B cell (primary cell): Measurements from ENCODE around the gene SH3RF1. TPM values are rescaled to one million over a fixed set of nuclear protein-coding genes. Genes with fewer than 3 reads are reported as not detected.

Experiments used
- ATAC-seq: fragments of 200-7000 bp; cut with Tn5 transposase; one replicate; pipeline ENCODE4 v1.10.0; 2021; ENCODE audit warnings: low read depth, mild to moderate bottlenecking, moderate number of reproducible peaks, moderate library complexity
- CTCF ChIA-PET: fragments of 350-600 bp; sonication (Branson Sonifier 250); formaldehyde crosslinking; loops from one replicate; lab custom pipeline; 2021; ENCODE audit warnings: antibody characterized with exemption, inconsistent platforms; lab: Charles Lee
- POLR2A ChIA-PET: fragments of 350-600 bp; sonication (Branson Sonifier 250); formaldehyde crosslinking; loops from one replicate; lab custom pipeline; 2021; ENCODE audit warnings: antibody characterized with exemption; lab: Charles Lee
- DNase-seq: peaks from one replicate; pipeline ENCODE4 v3.0.0; 2013
- H2AFZ ChIP-seq: 2 replicates; pipeline ENCODE4 v1.6.1; 2012; ENCODE audit warnings: mild to moderate bottlenecking, low read depth, low read length; ENCODE audit not compliant: insufficient read depth, poor library complexity, severe bottlenecking
- H3K27ac ChIP-seq, 2 donors: 1 replicate in 1 of 2; 2 replicates in 1 of 2; pipeline ENCODE4 v1.5.1; 2012 to 2013; ENCODE audit warnings: low read length in 2 of 2, mild to moderate bottlenecking in 2 of 2, moderate library complexity in 1 of 2
- H3K27me3 ChIP-seq, 4 experiments: fragments of 200-600 bp in 1 of 4; sonication (generic) in 1 of 4; replicated peaks in 1 of 4; 1 replicate in 2 of 4; 2 replicates in 2 of 4; pipeline versions ENCODE4 v1.6.1 to v1.7.0; 2013 to 2016; ENCODE audit warnings: low read length in 3 of 4, mild to moderate bottlenecking in 2 of 4, mixed read lengths in 1 of 4, moderate library complexity in 1 of 4; ENCODE audit not compliant: insufficient read depth in 4 of 4, control insufficient read depth in 3 of 4; ENCODE audit errors: control extremely low read depth in 1 of 4
- H3K36me3 ChIP-seq, 2 experiments: replicated peaks in 1 of 2; 1 replicate in 1 of 2; 2 replicates in 1 of 2; pipeline versions ENCODE4 v1.6.1 to v1.7.1; 2013; ENCODE audit warnings: low read length in 1 of 2; ENCODE audit not compliant: insufficient read depth in 2 of 2, control insufficient read depth in 1 of 2; ENCODE audit errors: control extremely low read depth in 1 of 2, extremely low read depth in 1 of 2
- H3K4me1 ChIP-seq, 2 donors: fragments of 200-600 bp in 1 of 2; sonication (generic) in 1 of 2; 1 replicate in 1 of 2; 2 replicates in 1 of 2; pipeline versions ENCODE4 v1.5.1 to v1.6.1; 2013 to 2017; ENCODE audit warnings: low read length in 2 of 2; ENCODE audit not compliant: control insufficient read depth in 2 of 2, insufficient read depth in 2 of 2
- H3K4me2 ChIP-seq: replicated peaks from 2 replicates; pipeline ENCODE3; 2012; ENCODE audit warnings: mild to moderate bottlenecking, low read depth, low read length; ENCODE audit not compliant: poor library complexity, severe bottlenecking
- H3K4me3 ChIP-seq, 5 experiments: fragments of 200-600 bp in 1 of 5; sonication (generic) in 1 of 5; 1 replicate in 3 of 5; 2 replicates in 2 of 5; pipeline versions ENCODE4 v1.5.1 to v1.7.0; 2011 to 2016; ENCODE audit warnings: low read length in 4 of 5, mild to moderate bottlenecking in 4 of 5, low read depth in 2 of 5, control low read depth in 1 of 5, moderate library complexity in 1 of 5; ENCODE audit not compliant: insufficient read depth in 1 of 5; ENCODE audit errors: control extremely low read depth in 1 of 5, extremely low read depth in 1 of 5
- H3K79me2 ChIP-seq: fragments of 200-600 bp; sonication (generic); one replicate; pipeline ENCODE4 v1.6.0; 2016; ENCODE audit warnings: low read length; ENCODE audit not compliant: control insufficient read depth, insufficient read depth
- H3K9ac ChIP-seq: fragments of 200-600 bp; sonication (generic); 2 replicates; pipeline ENCODE4 v1.6.1; 2017; ENCODE audit warnings: mild to moderate bottlenecking, low read length, moderate library complexity
- H3K9me3 ChIP-seq, 3 donors: one replicate each; pipeline versions ENCODE4 v1.6.1 to v1.7.1; 2013; ENCODE audit warnings: low read length in 2 of 3; ENCODE audit not compliant: control insufficient read depth in 2 of 3, insufficient read depth in 1 of 3; ENCODE audit errors: control extremely low read depth in 1 of 3
- H4K20me1 ChIP-seq: 2 replicates; pipeline ENCODE4 v1.6.0; 2012; ENCODE audit warnings: mild to moderate bottlenecking, low read length; ENCODE audit not compliant: insufficient read depth, control insufficient read depth, poor library complexity, severe bottlenecking
- H3K27ac Mint-ChIP-seq: one replicate; pipeline ENCODE4 v1.8.0; 2021; ENCODE audit warnings: mixed read lengths
- H3K27me3 Mint-ChIP-seq: one replicate; pipeline ENCODE4 v1.8.0; 2021; ENCODE audit warnings: mixed read lengths
- H3K4me1 Mint-ChIP-seq: one replicate; pipeline ENCODE4 v1.8.0; 2021; ENCODE audit warnings: mixed read lengths
- H3K4me3 Mint-ChIP-seq: one replicate; pipeline ENCODE4 v1.8.0; 2021; ENCODE audit warnings: mixed read lengths
- H3K9me3 Mint-ChIP-seq: one replicate; pipeline ENCODE4 v1.8.0; 2022; ENCODE audit warnings: mixed read lengths; ENCODE audit not compliant: insufficient read depth
- EZH2 ChIP-seq: IDR thresholded peaks from 2 replicates; pipeline ENCODE4 v1.6.1; 2012; ENCODE audit warnings: borderline replicate concordance, low read depth, mild to moderate bottlenecking, moderate library complexity, low read length; ENCODE audit not compliant: insufficient read depth, poor library complexity, severe bottlenecking
- WGBS: methylation state at CpG from one replicate; pipeline ENCODE4 v1.1.5; 2013; ENCODE audit warnings: missing lambda C conversion rate; ENCODE audit not compliant: insufficient coverage; 5-methylcytosine and 5-hydroxymethylcytosine counted together
- intact Hi-C: fragments of 100-400 bp; cut with micrococcal nuclease; formaldehyde crosslinking; loops from one replicate; pipeline ENCODE4 v1.10.0; 2022
- polyA plus RNA-seq: library from polyadenylated mRNA; depleted of rRNA; stranded (reverse); fragments of >200 nt; gene quantifications from 2 replicates; pipeline ENCODE4 v1.2.3, GENCODE V29; 2012
- total RNA-seq, 2 donors: library from RNA; stranded (reverse); fragments of 120-200 nt in 1 of 2; gene quantifications; 1 replicate in 1 of 2; 2 replicates in 1 of 2; pipeline versions ENCODE4 v1.2.3 to v1.2.4, GENCODE V29; 2013 to 2022
- TF ChIP-seq, protein P1 (sequence below): fragments of 200-600 bp; IDR thresholded peaks from one replicate; pipeline ENCODE4 v1.8.0; 2022; ENCODE audit warnings: antibody characterized with exemption, mild to moderate bottlenecking

Gene SH3RF1
- total and polyA plus RNA-seq, 2 donors (not counting 1 experiment from before 2014, with no cell fraction given) = 2.0 to 5.4 TPM

DNA sequence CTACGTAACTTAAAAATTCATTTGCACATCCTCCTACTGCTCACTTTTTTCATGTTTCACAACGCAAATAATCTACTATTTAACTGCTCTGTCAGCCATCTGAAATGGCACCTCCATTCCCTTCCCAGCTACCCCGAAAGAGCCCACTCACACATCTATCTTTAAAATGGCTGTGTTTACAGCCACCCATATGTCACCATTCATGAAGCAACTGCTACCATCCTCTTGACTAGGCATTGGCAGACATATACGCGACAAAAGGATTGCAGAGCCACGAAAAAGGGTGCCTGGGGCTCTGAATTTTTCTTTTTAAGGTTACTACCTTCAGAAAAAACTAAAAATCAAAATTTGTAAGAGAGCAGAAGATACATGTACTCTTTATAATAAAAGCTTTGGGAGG lies 11.5 kb downstream of the SH3RF1 start:
- Histone ChIP-seq H4K20me1 (no peaks in the 10 kb centered on the region), H3K27me3 (no peaks in the 10 kb centered on the region), H3K9ac (no peak overlapping the region), H3K4me3 (no peak overlapping the region), H3K79me2 (peaks cover 8% of the 10 kb centered on the region), H3K36me3 (no peaks in the 10 kb centered on the region), H3K4me1 (no peaks in the 10 kb centered on the region), H2AFZ (no peak overlapping the region), H3K27ac (no peak overlapping the region), H3K9me3 (no peaks in the 10 kb centered on the region), H3K4me2 (no peak overlapping the region)
- H3K4me1 Mint-ChIP-seq = no peaks in the 10 kb centered on the region
- ATAC-seq (no peak), DNase-seq (no peak)
- no peaks in the 10 kb centered on the region for H3K27me3 Mint-ChIP-seq
- H3K27ac Mint-ChIP-seq = no peak overlapping the region
- CTCF ChIA-PET = no interaction called here
- no peak for TF ChIP-seq EZH2
- TF ChIP-seq, protein P1, sequence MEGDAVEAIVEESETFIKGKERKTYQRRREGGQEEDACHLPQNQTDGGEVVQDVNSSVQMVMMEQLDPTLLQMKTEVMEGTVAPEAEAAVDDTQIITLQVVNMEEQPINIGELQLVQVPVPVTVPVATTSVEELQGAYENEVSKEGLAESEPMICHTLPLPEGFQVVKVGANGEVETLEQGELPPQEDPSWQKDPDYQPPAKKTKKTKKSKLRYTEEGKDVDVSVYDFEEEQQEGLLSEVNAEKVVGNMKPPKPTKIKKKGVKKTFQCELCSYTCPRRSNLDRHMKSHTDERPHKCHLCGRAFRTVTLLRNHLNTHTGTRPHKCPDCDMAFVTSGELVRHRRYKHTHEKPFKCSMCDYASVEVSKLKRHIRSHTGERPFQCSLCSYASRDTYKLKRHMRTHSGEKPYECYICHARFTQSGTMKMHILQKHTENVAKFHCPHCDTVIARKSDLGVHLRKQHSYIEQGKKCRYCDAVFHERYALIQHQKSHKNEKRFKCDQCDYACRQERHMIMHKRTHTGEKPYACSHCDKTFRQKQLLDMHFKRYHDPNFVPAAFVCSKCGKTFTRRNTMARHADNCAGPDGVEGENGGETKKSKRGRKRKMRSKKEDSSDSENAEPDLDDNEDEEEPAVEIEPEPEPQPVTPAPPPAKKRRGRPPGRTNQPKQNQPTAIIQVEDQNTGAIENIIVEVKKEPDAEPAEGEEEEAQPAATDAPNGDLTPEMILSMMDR = no peak
- intact Hi-C loops = no loop called here
- H3K4me3 Mint-ChIP-seq = no peak overlapping the region
- POLR2A ChIA-PET = no interaction called here
- H3K9me3 Mint-ChIP-seq = no peaks in the 10 kb centered on the region
- WGBS = 93% methylated on average over 3 of the region's 6 CpGs

GRCh38 chr4:169258141-169258540 lies 12.6 kb downstream of the SH3RF1 start:
- no peak overlapping the region for H3K9ac ChIP-seq
- no peaks in the 10 kb centered on the region for H3K9me3 ChIP-seq
- no peaks in the 10 kb centered on the region for H3K27me3 ChIP-seq
- Mint-ChIP-seq H3K4me1 (no peaks in the 10 kb centered on the region), H3K27ac (no peak overlapping the region), H3K27me3 (no peaks in the 10 kb centered on the region), H3K4me3 (no peak overlapping the region), H3K9me3 (no peaks in the 10 kb centered on the region)
- H3K4me1 ChIP-seq = no peaks in the 10 kb centered on the region
- ATAC-seq = no peak
- no peaks in the 10 kb centered on the region for H3K36me3 ChIP-seq
- H3K4me3 ChIP-seq = no peak overlapping the region
- H3K4me2 ChIP-seq = no peak overlapping the region
- CTCF ChIA-PET = no interaction called here
- no peak for DNase-seq
- H3K79me2 ChIP-seq = peaks cover 2% of the 10 kb centered on the region
- WGBS = no CpG with 5 or more reads among the region's 1 CpG
- POLR2A ChIA-PET = no interaction called here
- intact Hi-C loops = no loop called here
- no peak overlapping the region for H2AFZ ChIP-seq
- no peak for TF ChIP-seq EZH2
- TF ChIP-seq, protein P1 = no peak
- no peak overlapping the region for H3K27ac ChIP-seq
- no peaks in the 10 kb centered on the region for H4K20me1 ChIP-seq
